WI38 (cell line): ENCODE results near the gene PTPRG.

Experiments used
- H3K4me3 ChIP-seq: 2 replicates; pipeline ENCODE4 v1.5.1; 2011; ENCODE audit warnings: low read depth, mild to moderate bottlenecking, control low read depth, low read length
- CTCF ChIP-seq: IDR thresholded peaks from 2 replicates; pipeline ENCODE4 v1.5.1; 2012; ENCODE audit warnings: low read depth, mild to moderate bottlenecking, control low read depth, low read length

PTPRG gene

GRCh38 chr3:61682671-61683548, 121.5 kb downstream of the PTPRG start:
- no peak overlapping the region for H3K4me3 ChIP-seq
- TF ChIP-seq CTCF = no peak

GRCh38 chr3:61683549-61684236, 122.3 kb downstream of the PTPRG start:
- no peak overlapping the region for H3K4me3 ChIP-seq
- TF ChIP-seq CTCF = no peak

- no peak overlapping the region for H3K4me3 ChIP-seq
- no peak for TF ChIP-seq CTCF
These were observed 123.0 kb downstream of the PTPRG start for GRCh38 chr3:61684386-61684785.

- TF ChIP-seq CTCF = no peak
- no peak overlapping the region for H3K4me3 ChIP-seq
These were observed 124.4 kb downstream of the PTPRG start for GRCh38 chr3:61685755-61686154.

GRCh38 chr3:61686228-61686648, 124.9 kb downstream of the PTPRG start:
- TF ChIP-seq CTCF = no peak
- H3K4me3 ChIP-seq = no peak overlapping the region

GRCh38 chr3:61687206-61687605, 125.8 kb downstream of the PTPRG start:
- no peak for TF ChIP-seq CTCF
- H3K4me3 ChIP-seq = no peak overlapping the region
